ENCODE data around the gene RPGR.

Gene RPGR

GRCh38 chrX:38336538-38337240 lies 9.4 kb upstream of the RPGR start:
- Histone ChIP-seq H3K18ac (ENCODE audit: low read depth in 1 of 2, low read length in 2 of 2) (no peak overlapping the region), H3K4me1 (ENCODE audit: control insufficient read depth, insufficient read depth, low read depth, low read length) (no peaks in the 10 kb centered on the region), H4K91ac (ENCODE audit: low read length) (no peak overlapping the region), H2BK5ac (ENCODE audit: low read depth, low read length, poor library complexity, severe bottlenecking) (no peak overlapping the region), H2AK5ac (ENCODE audit: low read length, severe bottlenecking) (no peak overlapping the region), H3K9me3 (ENCODE audit: control insufficient read depth, low read length) (no peaks in the 10 kb centered on the region), H3K14ac (ENCODE audit: low read length in 2 of 2) (no peak overlapping the region), H2BK15ac (ENCODE audit: low read depth, poor library complexity, severe bottlenecking) (no peak overlapping the region), H3K27ac (ENCODE audit: low read length, poor library complexity, severe bottlenecking) (no peak overlapping the region), H2BK120ac (ENCODE audit: low read depth, low read length) (no peak overlapping the region), H3K9ac (ENCODE audit: low read length) (no peak overlapping the region), H3K4ac (ENCODE audit: low read depth in 1 of 2, low read length in 2 of 2) (no peak overlapping the region), H2AFZ (ENCODE audit: low read depth, low read length) (no peak overlapping the region), H3K4me2 (ENCODE audit: low read length, poor library complexity, severe bottlenecking) (no peak overlapping the region), H3K4me3 (ENCODE audit: insufficient read depth in 1 of 2, low read depth in 1 of 2, low read length in 2 of 2) (no peak overlapping the region), H3K36me3 (ENCODE audit: control insufficient read depth in 1 of 2, insufficient read depth in 2 of 2, low read depth in 1 of 2, low read length in 2 of 2) (no peaks in the 10 kb centered on the region), H4K8ac (ENCODE audit: low read length) (no peak overlapping the region), H2BK12ac (ENCODE audit: low read length in 2 of 2) (no peak overlapping the region), H3K79me1 (replicated peaks; ENCODE audit: low read length, poor library complexity, severe bottlenecking) (no peaks in the 10 kb centered on the region), H3K23ac (ENCODE audit: low read length in 2 of 2) (no peak overlapping the region), H3K27me3 (ENCODE audit: control insufficient read depth in 1 of 2, insufficient read depth in 1 of 2, low read length in 2 of 2) (peaks cover 0 to 17% of the 10 kb centered on the region in 2 experiments)
- whole genome bisulfite sequencing = 51% methylated on average over 2 of the region's 5 CpGs
- DNase-seq = no peak

DNA sequence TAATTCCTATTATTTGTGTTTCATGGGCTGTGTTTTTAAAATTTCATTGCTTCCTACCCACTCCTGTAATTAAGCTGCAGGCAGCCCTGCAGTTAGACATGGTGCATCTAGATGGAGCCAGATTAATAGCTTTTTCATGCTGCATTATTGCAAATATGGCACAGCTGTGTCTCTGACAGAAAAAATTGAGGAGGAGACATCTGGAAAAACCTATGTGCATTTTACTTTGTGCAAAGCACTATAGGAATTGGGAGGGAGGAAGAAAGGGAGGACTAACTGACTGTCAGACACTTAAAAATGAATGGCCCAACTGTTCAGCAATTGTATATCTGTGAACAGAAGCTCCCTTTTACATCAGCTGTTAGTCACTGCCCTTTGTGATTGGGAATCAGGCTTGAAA lies 8.1 kb upstream of the RPGR start:
- no peak overlapping the region for H3K4me2 ChIP-seq (ENCODE audit: low read length, poor library complexity, severe bottlenecking)
- no peak overlapping the region for H3K9ac ChIP-seq (ENCODE audit: low read length)
- no peak overlapping the region for H2AFZ ChIP-seq (ENCODE audit: low read depth, low read length)
- no peak overlapping the region for H3K27ac ChIP-seq (ENCODE audit: low read length, poor library complexity, severe bottlenecking)
- no peak overlapping the region for H2AK5ac ChIP-seq (ENCODE audit: low read length, severe bottlenecking)
- H2BK12ac ChIP-seq (ENCODE audit: low read length in 2 of 2) = no peak overlapping the region
- no peak overlapping the region for H3K23ac ChIP-seq (ENCODE audit: low read length in 2 of 2)
- H3K14ac ChIP-seq (ENCODE audit: low read length in 2 of 2) = no peak overlapping the region
- no peaks in the 10 kb centered on the region for H3K9me3 ChIP-seq (ENCODE audit: control insufficient read depth, low read length)
- peaks cover 0 to 17% of the 10 kb centered on the region in 2 experiments for H3K27me3 ChIP-seq (ENCODE audit: control insufficient read depth in 1 of 2, insufficient read depth in 1 of 2, low read length in 2 of 2)
- H2BK15ac ChIP-seq (ENCODE audit: low read depth, poor library complexity, severe bottlenecking) = no peak overlapping the region
- DNase-seq = no peak
- no peak overlapping the region for H4K91ac ChIP-seq (ENCODE audit: low read length)
- no peak overlapping the region for H4K8ac ChIP-seq (ENCODE audit: low read length)
- H3K79me1 ChIP-seq (replicated peaks; ENCODE audit: low read length, poor library complexity, severe bottlenecking) = no peaks in the 10 kb centered on the region
- H3K4ac ChIP-seq (ENCODE audit: low read depth in 1 of 2, low read length in 2 of 2) = no peak overlapping the region
- no peaks in the 10 kb centered on the region for H3K4me1 ChIP-seq (ENCODE audit: control insufficient read depth, insufficient read depth, low read depth, low read length)
- no peak overlapping the region for H2BK120ac ChIP-seq (ENCODE audit: low read depth, low read length)
- no peak overlapping the region for H3K4me3 ChIP-seq (ENCODE audit: insufficient read depth in 1 of 2, low read depth in 1 of 2, low read length in 2 of 2)
- no peak overlapping the region for H2BK5ac ChIP-seq (ENCODE audit: low read depth, low read length, poor library complexity, severe bottlenecking)
- no peaks in the 10 kb centered on the region for H3K36me3 ChIP-seq (ENCODE audit: control insufficient read depth in 1 of 2, insufficient read depth in 2 of 2, low read depth in 1 of 2, low read length in 2 of 2)
- no peak overlapping the region for H3K18ac ChIP-seq (ENCODE audit: low read depth in 1 of 2, low read length in 2 of 2)

DNA sequence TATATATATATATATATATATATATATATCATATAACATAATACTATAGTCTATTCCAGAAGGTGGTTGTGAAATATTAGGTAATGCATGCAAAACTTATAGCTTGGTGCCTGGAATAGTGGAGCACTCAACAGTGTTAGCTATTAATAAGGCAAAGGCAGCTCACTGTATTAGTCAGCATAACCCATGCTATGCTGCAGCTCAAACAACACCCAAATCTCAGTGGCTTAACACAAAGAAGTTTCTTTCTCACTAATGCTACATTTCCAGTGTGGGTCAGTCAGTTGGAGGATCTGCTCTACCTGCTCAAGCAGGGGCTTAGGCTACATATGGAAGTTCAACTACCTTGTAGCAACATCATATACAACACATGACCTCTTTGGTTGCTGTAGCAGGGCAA lies 5.2 kb upstream of the RPGR start:
- Histone ChIP-seq H3K27ac (ENCODE audit: low read length, poor library complexity, severe bottlenecking) (no peak overlapping the region), H3K4ac (ENCODE audit: low read depth in 1 of 2, low read length in 2 of 2) (no peak overlapping the region), H2BK5ac (ENCODE audit: low read depth, low read length, poor library complexity, severe bottlenecking) (no peak overlapping the region), H3K9me3 (ENCODE audit: control insufficient read depth, low read length) (no peaks in the 10 kb centered on the region), H3K4me2 (ENCODE audit: low read length, poor library complexity, severe bottlenecking) (no peak overlapping the region), H4K91ac (ENCODE audit: low read length) (no peak overlapping the region), H3K4me3 (ENCODE audit: insufficient read depth in 1 of 2, low read depth in 1 of 2, low read length in 2 of 2) (no peak overlapping the region), H2BK12ac (ENCODE audit: low read length in 2 of 2) (no peak overlapping the region), H2AFZ (ENCODE audit: low read depth, low read length) (no peak overlapping the region), H3K18ac (ENCODE audit: low read depth in 1 of 2, low read length in 2 of 2) (no peak overlapping the region), H3K27me3 (ENCODE audit: control insufficient read depth in 1 of 2, insufficient read depth in 1 of 2, low read length in 2 of 2) (peaks cover 0 to 17% of the 10 kb centered on the region in 2 experiments), H3K23ac (ENCODE audit: low read length in 2 of 2) (no peak overlapping the region), H2AK5ac (ENCODE audit: low read length, severe bottlenecking) (no peak overlapping the region), H3K14ac (ENCODE audit: low read length in 2 of 2) (no peak overlapping the region), H3K36me3 (ENCODE audit: control insufficient read depth in 1 of 2, insufficient read depth in 2 of 2, low read depth in 1 of 2, low read length in 2 of 2) (no peaks in the 10 kb centered on the region), H3K9ac (ENCODE audit: low read length) (no peak overlapping the region), H4K8ac (ENCODE audit: low read length) (no peak overlapping the region), H2BK15ac (ENCODE audit: low read depth, poor library complexity, severe bottlenecking) (no peak overlapping the region), H2BK120ac (ENCODE audit: low read depth, low read length) (no peak overlapping the region), H3K79me1 (replicated peaks; ENCODE audit: low read length, poor library complexity, severe bottlenecking) (no peaks in the 10 kb centered on the region), H3K4me1 (ENCODE audit: control insufficient read depth, insufficient read depth, low read depth, low read length) (no peaks in the 10 kb centered on the region)
- no peak for DNase-seq

GRCh38 chrX:38327775-38328081 lies 419 bp upstream of the RPGR start:
- H2AK5ac ChIP-seq (ENCODE audit: low read length, severe bottlenecking) = no peak overlapping the region
- H3K36me3 ChIP-seq (ENCODE audit: control insufficient read depth in 1 of 2, insufficient read depth in 2 of 2, low read depth in 1 of 2, low read length in 2 of 2) = no peaks in the 10 kb centered on the region
- no peak overlapping the region for H2BK15ac ChIP-seq (ENCODE audit: low read depth, poor library complexity, severe bottlenecking)
- peak overlapping the region; percentile 95 for H3K9ac ChIP-seq (ENCODE audit: low read length)
- H3K79me1 ChIP-seq (replicated peaks; ENCODE audit: low read length, poor library complexity, severe bottlenecking) = no peaks in the 10 kb centered on the region
- H3K4me3 ChIP-seq (ENCODE audit: insufficient read depth in 1 of 2, low read depth in 1 of 2, low read length in 2 of 2) = peak overlapping the region in 1 of 2 experiments; percentile 80
- H3K4ac ChIP-seq (ENCODE audit: low read depth in 1 of 2, low read length in 2 of 2) = no peak overlapping the region
- no peak overlapping the region for H2BK12ac ChIP-seq (ENCODE audit: low read length in 2 of 2)
- H2AFZ ChIP-seq (ENCODE audit: low read depth, low read length) = no peak overlapping the region
- no CpG with 5 or more reads among the region's 4 CpGs for WGBS
- no peak for DNase-seq
- no peak overlapping the region for H4K8ac ChIP-seq (ENCODE audit: low read length)
- no peak overlapping the region for H3K27ac ChIP-seq (ENCODE audit: low read length, poor library complexity, severe bottlenecking)
- no peaks in the 10 kb centered on the region for H3K9me3 ChIP-seq (ENCODE audit: control insufficient read depth, low read length)
- no peak overlapping the region for H4K91ac ChIP-seq (ENCODE audit: low read length)
- no peak overlapping the region for H3K14ac ChIP-seq (ENCODE audit: low read length in 2 of 2)
- H3K4me2 ChIP-seq (ENCODE audit: low read length, poor library complexity, severe bottlenecking) = peak overlapping the region; percentile 45
- H2BK5ac ChIP-seq (ENCODE audit: low read depth, low read length, poor library complexity, severe bottlenecking) = no peak overlapping the region
- no peak overlapping the region for H3K23ac ChIP-seq (ENCODE audit: low read length in 2 of 2)
- H3K4me1 ChIP-seq (ENCODE audit: control insufficient read depth, insufficient read depth, low read depth, low read length) = no peaks in the 10 kb centered on the region
- H3K18ac ChIP-seq (ENCODE audit: low read depth in 1 of 2, low read length in 2 of 2) = no peak overlapping the region
- H2BK120ac ChIP-seq (ENCODE audit: low read depth, low read length) = no peak overlapping the region
- H3K27me3 ChIP-seq (ENCODE audit: control insufficient read depth in 1 of 2, insufficient read depth in 1 of 2, low read length in 2 of 2) = no peaks in the 10 kb centered on the region
